ENCODE results near the gene TCAF2. TPM values are rescaled to one million over a fixed set of nuclear protein-coding genes. Genes with fewer than 3 reads are reported as not detected.
"Not testable (repeated sequence)": the region's sequence is repeated elsewhere in the genome, so short reads cannot be mapped to it uniquely, and the experiment has no call there.

TCAF2 gene
- total RNA-seq (1 to 10 TPM in 2 of 4 donors, under 1 TPM in 2; 0.82 to 2.9 (median 1.5) TPM), polyA plus RNA-seq (1 to 10 TPM in 2 of 3 donors, under 1 TPM in 1; 0.92 to 3.2 (median 1.2) TPM)

DNA sequence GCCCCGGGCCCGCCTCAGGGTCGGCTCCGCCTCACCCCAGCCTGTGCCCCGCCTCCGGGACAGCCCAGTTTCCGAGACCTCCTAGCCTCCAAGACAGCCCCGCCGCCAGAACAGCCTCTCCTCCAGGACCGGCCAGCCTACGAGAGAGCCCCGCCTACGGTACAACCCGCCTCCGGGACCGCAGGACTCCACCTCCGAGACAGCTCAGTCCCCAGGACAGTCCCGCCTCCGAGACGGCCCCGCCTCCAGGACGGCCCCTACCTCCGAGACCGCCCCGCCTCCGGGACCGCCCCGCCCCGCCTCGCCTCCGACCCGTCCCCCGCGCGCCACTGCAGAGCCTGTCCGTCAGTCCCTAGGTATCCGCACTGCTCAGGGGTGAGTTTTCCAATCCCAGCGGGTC, at the start of gene TCAF2:
Gene TCAF2 (plus strand): TSS at position 329 of the 400 bp plus-strand sequence.
- H3K36me3 ChIP-seq; H3K27ac ChIP-seq; H3K9me3 ChIP-seq; DNase-seq; intact Hi-C loops (cut with DNase I); H3K27me3 ChIP-seq; H3K4me1 ChIP-seq: not testable (repeated sequence)
- WGBS, 2 donors, result 0% methylated on average over 20 of the region's 38 CpGs; no CpG with 5 or more reads in 1 of the 2 donors
- peak within 1 kb of the TSS in 3 of 4 donors; percentile 32 to 45 (median 34) for H3K4me3 ChIP-seq

DNA sequence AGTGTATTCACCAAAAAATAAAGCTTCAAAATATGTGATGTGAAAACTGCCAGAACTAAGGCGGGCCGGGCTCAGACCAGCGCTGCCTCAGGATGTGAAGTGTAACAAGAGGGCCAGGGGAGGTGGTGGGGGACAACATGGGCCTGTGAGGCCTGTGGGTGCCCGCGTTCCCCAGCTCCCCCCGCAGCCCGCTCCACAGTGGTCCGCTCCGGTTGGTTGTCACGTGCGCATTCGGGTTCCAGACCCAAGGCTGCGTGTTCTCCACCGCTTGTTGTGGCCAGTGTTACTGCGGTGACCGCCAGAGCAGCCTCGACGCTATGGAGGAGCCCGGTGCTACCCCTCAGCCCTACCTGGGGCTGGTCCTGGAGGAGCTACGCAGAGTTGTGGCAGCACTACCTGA, 49.3 kb upstream of the TCAF2 start, which contains the start of gene CTAGE15:
Gene CTAGE15 (plus strand): TSS at position 301 of the 400 bp plus-strand sequence. CDS start 17 bp downstream, at position 318.
- H3K27ac ChIP-seq; DNase-seq; H3K9me3 ChIP-seq; H3K4me3 ChIP-seq; H3K27me3 ChIP-seq; intact Hi-C loops (cut with DNase I); H3K36me3 ChIP-seq; H3K4me1 ChIP-seq: not testable (repeated sequence)
- 98% methylated on average over 8 of the region's 20 CpGs; no CpG with 5 or more reads in 1 of the 2 donors for WGBS, 2 donors

DNA sequence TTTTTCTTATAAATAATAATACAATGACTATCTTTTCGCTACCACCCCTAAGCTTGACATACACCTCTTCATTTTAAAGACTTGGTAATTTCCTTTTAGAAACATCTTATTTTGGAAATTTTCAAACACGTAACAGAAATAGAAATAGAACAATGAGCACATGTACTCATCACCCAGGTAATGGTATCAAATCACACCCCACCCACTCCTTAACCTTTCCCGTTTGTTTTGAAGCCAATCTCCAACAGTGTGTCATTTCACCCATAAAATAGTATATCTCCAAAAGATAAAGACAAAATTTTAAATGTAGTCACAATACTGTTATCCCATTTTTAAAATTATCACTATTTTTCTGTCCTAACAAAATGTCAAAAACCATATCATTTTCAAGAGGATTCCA, 32.6 kb upstream of the TCAF2 start:
- intact Hi-C loops (cut with DNase I); H3K4me3 ChIP-seq; H3K4me1 ChIP-seq; DNase-seq; H3K9me3 ChIP-seq; H3K27me3 ChIP-seq; H3K36me3 ChIP-seq; H3K27ac ChIP-seq: not testable (repeated sequence)
- WGBS, 2 donors, result 89 to 91% methylated on average over 2 of the region's 3 CpGs

DNA sequence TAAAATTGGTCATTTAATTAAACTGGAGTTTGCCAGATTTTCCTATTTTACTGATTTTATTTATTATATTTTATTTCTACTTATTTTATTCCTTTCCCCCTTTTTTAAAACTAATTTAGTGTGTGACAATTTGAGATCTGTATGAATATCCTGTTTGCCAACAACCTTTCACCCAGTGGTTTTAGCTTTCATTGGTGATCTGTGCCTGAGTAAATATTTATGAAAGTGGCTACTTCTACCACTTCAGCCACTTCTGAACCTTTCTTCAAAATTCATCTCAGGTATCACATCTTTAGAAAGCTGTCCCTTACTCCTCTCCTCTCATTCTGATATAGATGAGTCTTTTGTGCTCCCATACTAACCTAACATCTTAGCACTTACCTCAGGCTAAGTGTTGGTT, 30.9 kb upstream of the TCAF2 start:
- H3K27me3 ChIP-seq; H3K36me3 ChIP-seq; intact Hi-C loops (cut with DNase I); DNase-seq; H3K4me3 ChIP-seq; H3K9me3 ChIP-seq; H3K4me1 ChIP-seq; H3K27ac ChIP-seq: not testable (repeated sequence)

DNA sequence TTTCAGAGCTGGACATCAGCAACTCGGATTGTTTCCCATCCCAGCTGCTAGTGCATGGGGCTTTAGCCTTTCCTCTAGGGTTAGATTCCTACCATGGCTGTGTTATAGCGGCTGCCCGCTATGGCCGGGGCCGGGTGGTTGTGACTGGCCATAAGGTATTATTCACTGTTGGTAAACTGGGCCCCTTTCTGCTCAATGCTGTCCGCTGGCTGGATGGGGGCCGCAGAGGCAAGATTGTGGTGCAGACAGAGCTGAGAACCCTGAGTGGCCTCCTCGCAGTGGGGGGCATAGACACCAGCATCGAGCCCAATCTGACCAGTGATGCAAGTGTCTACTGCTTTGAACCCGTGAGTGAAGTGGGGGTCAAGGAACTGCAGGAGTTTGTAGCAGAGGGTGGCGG, 22.7 kb upstream of the TCAF2 start:
- 95% methylated on average over 4 of the region's 11 CpGs for WGBS, 2 donors
- H3K4me1 ChIP-seq; H3K36me3 ChIP-seq; H3K27ac ChIP-seq; H3K9me3 ChIP-seq; H3K4me3 ChIP-seq; intact Hi-C loops (cut with DNase I); H3K27me3 ChIP-seq: not testable (repeated sequence)
- DNase-seq, result peak; percentile 28

DNA sequence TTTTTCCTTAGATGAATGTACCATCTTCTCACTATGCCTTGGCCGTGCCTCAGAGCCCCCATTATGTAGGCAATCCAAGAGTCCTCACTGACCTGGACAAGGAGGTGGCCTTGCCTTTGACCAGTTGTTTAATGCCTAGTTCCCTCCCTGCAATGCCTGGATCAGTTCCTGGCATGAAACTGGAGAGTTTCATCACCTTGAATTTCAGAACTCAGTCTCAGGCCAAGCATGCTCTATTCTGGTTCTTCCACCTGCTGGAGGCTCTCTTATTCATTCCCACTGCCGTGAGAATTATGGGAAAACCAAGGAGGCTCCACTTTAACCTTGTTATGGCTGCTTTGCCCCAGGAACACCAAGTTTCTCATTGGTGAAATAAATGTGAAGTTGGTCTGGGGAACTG, 17.2 kb upstream of the TCAF2 start:
- H3K9me3 ChIP-seq; DNase-seq; H3K27ac ChIP-seq; intact Hi-C loops (cut with DNase I); H3K4me1 ChIP-seq; H3K27me3 ChIP-seq; H3K4me3 ChIP-seq; H3K36me3 ChIP-seq: not testable (repeated sequence)
- no CpG with 5 or more reads among the region's 2 CpGs for WGBS, 2 donors

DNA sequence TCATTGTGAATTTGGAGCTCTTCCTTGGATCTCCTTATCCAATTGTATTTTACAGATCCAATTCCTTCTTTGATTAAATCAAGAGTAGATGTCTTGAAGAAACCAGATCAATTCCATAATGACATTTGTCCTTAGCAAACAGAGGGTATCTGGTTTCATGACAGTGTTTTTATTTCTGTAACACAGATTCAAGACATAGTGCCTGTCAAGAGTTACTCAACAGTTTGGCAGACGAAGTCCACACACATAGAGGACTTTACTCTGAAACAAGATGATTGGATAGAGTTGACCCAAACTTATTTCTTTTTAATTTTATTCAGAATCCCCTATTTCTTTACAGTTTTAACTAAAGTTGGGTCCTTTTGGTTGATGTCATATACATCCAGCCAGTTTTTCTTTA, 14.7 kb upstream of the TCAF2 start:
- H3K9me3 ChIP-seq; intact Hi-C loops (cut with DNase I); H3K4me3 ChIP-seq; H3K27me3 ChIP-seq; H3K4me1 ChIP-seq; DNase-seq; H3K36me3 ChIP-seq; H3K27ac ChIP-seq: not testable (repeated sequence)
- WGBS, 2 donors, result no CpG with 5 or more reads among the region's 1 CpG

DNA sequence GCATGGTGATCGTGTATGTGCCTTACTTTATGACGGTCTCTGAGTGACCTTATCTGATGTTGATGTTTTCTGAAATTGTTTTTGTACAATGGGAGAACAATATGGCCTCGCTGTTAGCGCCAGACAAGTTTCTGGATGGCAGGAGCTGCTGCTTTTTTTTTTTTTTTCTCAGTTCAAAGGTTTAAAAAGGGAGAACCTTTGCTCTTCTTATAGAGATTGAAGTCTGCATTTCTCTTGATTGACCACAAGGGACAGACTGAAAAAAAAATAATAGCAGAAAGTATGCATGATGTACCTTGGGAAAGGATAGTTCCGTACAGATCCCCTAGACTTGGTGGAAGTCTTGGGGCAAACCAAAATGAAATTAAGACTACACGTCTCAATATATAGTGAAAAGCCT, 5.2 kb upstream of the TCAF2 start:
- WGBS, 2 donors, result 33 to 86% methylated on average over 2 to 3 of the region's 6 CpGs
- H3K27ac ChIP-seq; H3K9me3 ChIP-seq; H3K4me3 ChIP-seq; intact Hi-C loops (cut with DNase I); DNase-seq; H3K36me3 ChIP-seq; H3K4me1 ChIP-seq; H3K27me3 ChIP-seq: not testable (repeated sequence)

DNA sequence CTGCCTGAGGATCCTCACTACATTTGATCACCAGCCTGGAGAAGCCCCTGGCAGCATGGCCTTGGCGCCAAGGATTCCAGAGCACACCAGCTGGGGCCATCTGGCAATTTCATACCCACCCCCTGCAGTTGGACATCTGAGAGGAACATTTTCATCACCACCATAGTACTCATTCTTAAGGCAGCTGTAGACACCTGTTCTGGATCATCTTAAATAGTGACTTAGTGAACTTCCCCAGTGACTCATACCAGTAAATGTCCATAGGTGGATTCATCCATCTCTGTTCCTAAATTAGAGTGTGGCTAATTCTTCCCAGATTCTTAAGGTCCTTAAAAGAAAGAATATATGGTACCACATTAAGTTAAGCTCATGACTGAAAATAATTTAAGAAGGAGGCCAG, 3.6 kb upstream of the TCAF2 start:
- DNase-seq; intact Hi-C loops (cut with DNase I); H3K27ac ChIP-seq; H3K4me3 ChIP-seq; H3K36me3 ChIP-seq; H3K9me3 ChIP-seq; H3K27me3 ChIP-seq; H3K4me1 ChIP-seq: not testable (repeated sequence)
- no CpG with 5 or more reads among the region's 1 CpG for WGBS, 2 donors

DNA sequence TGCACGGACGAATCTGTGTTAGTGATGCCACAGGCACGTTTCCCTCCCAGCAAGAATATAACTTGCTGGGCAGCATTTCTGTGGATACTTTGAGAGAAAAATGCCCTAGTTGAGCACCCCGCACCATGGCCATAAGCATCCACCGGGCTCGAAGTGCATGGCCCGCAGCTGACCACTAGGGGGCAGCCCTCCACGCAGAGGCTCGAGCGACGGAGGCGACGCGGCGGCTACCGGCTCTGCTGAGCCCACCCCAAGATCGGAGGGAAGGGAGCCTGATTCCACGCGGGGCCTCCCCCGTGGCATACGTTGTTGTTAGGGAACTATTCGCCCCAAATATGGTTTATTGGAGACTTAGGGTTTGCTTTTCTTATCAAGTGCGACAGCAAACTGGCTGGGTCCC, 716 bp upstream of the TCAF2 start:
- DNase-seq; H3K27ac ChIP-seq; H3K27me3 ChIP-seq; H3K4me1 ChIP-seq; H3K9me3 ChIP-seq; H3K36me3 ChIP-seq; intact Hi-C loops (cut with DNase I): not testable (repeated sequence)
- H3K4me3 ChIP-seq, result peak overlapping the region in 1 of 4 donors; percentile 33
- TF ChIP-seq, protein P1, sequence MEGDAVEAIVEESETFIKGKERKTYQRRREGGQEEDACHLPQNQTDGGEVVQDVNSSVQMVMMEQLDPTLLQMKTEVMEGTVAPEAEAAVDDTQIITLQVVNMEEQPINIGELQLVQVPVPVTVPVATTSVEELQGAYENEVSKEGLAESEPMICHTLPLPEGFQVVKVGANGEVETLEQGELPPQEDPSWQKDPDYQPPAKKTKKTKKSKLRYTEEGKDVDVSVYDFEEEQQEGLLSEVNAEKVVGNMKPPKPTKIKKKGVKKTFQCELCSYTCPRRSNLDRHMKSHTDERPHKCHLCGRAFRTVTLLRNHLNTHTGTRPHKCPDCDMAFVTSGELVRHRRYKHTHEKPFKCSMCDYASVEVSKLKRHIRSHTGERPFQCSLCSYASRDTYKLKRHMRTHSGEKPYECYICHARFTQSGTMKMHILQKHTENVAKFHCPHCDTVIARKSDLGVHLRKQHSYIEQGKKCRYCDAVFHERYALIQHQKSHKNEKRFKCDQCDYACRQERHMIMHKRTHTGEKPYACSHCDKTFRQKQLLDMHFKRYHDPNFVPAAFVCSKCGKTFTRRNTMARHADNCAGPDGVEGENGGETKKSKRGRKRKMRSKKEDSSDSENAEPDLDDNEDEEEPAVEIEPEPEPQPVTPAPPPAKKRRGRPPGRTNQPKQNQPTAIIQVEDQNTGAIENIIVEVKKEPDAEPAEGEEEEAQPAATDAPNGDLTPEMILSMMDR (IDR thresholded peaks at IDR 0.05), result peak in 1 of 4 experiments; percentile 22
- no CpG with 5 or more reads among the region's 23 CpGs for whole genome bisulfite sequencing, 2 donors

DNA sequence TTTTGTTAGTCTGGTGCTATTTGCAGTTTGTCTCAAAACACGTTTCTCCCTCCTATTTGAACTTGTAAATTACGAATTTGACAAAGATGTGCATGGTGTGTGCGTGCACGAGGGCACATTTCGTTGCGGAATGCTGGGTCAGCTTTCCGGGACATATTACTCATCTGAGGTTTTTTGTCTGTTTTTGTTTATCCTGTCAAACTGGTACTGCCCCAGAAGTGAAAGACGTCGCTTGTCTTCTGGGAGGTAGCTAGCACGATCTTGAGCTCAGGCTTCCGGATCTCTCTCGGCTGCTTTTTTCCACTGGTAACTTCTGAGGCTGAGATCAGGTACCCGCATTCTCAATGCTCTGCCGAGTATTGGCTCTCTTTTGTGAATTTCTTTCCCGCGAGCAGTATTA, 401 bp downstream of the TCAF2 start:
- intact Hi-C loops (cut with DNase I); DNase-seq; H3K27ac ChIP-seq; H3K36me3 ChIP-seq; H3K27me3 ChIP-seq; H3K9me3 ChIP-seq; H3K4me1 ChIP-seq: not testable (repeated sequence)
- H3K4me3 ChIP-seq, result peak overlapping the region in 2 of 4 donors; percentile 32 to 34
- no CpG with 5 or more reads among the region's 16 CpGs for WGBS, 2 donors

DNA sequence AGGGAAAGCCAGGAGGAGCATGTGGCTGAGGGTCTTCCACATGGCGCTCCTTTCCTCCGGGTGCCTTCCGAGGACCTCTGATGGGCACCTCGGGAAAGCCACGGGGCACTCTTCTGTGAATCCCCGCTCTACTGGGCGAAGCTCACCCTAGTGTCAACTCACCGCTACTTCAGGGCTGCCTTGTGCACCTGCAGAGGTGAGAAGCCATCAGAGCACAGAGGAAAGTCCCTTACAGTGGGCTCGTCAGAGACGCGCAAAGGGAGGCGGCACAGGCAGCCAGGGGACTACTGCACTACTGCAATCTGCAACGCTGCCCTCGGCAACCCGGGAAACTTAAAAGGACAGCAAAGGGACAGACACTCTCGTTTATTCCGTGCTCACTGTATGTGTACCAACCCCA, 1.4 kb downstream of the TCAF2 start:
- H3K9me3 ChIP-seq; H3K27ac ChIP-seq; H3K4me3 ChIP-seq; H3K36me3 ChIP-seq; H3K4me1 ChIP-seq; H3K27me3 ChIP-seq; DNase-seq; intact Hi-C loops (cut with DNase I): not testable (repeated sequence)
- WGBS, 2 donors, result no CpG with 5 or more reads among the region's 17 CpGs

DNA sequence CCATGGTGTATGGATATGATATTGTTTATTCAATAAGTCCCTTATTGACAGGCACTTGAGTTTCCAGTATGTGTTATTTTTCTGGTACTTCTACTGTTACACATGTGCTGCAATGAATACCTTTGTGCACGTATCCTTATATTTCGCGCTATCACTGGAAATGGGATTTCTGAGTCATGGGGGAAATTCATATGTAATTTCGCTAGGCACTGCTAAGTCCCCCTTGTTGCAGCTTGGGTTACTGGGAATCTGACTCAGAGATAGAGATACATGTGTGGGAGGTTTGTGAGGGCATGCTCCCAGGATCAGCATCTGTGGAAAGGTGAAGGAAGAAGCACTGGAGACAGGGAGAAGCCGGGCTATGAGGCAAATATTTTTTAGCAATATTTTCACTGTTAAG, 9.9 kb downstream of the TCAF2 start:
- H3K36me3 ChIP-seq; H3K27ac ChIP-seq; H3K9me3 ChIP-seq; intact Hi-C loops (cut with DNase I); H3K27me3 ChIP-seq; H3K4me1 ChIP-seq; DNase-seq; H3K4me3 ChIP-seq: not testable (repeated sequence)
- no CpG with 5 or more reads among the region's 5 CpGs for WGBS, 2 donors

Data from sigmoid colon (tissue), 7 donors.